Sigmoid colon (tissue), 4 donors: ENCODE measurements around the gene VPS33A.

Experiments
- CTCF ChIP-seq, 4 experiments: fragments of 450-650 bp in 3 of 4; fragments of 200-600 bp in 1 of 4; IDR thresholded peaks; one replicate each; pipeline ENCODE4 v1.5.1; 2016 to 2019; ENCODE audit warnings: antibody characterized with exemption in 4 of 4, mild to moderate bottlenecking in 3 of 4, moderate library complexity in 2 of 4
- EP300 ChIP-seq, 4 donors: sonication (generic); formaldehyde crosslinking; IDR thresholded peaks; one replicate each; pipeline ENCODE4 v1.6.1; 2017; ENCODE audit warnings: antibody characterized with exemption in 4 of 4
- POLR2A ChIP-seq, 2 donors: fragments of 450-650 bp; IDR thresholded peaks; one replicate each; pipeline ENCODE4 v1.6.1; 2016; ENCODE audit warnings: antibody characterized with exemption in 2 of 2, mild to moderate bottlenecking in 2 of 2, moderate library complexity in 2 of 2
- POLR2AphosphoS5 ChIP-seq, 4 donors: sonication (generic); formaldehyde crosslinking; IDR thresholded peaks; one replicate each; pipeline ENCODE4 v1.6.1; 2017; ENCODE audit warnings: antibody characterized with exemption in 4 of 4

- TF ChIP-seq CTCF (IDR thresholded peaks at IDR 0.05): no peak
- no peak for TF ChIP-seq POLR2AphosphoS5 (IDR thresholded peaks at IDR 0.05)
- TF ChIP-seq POLR2A (IDR thresholded peaks at IDR 0.05): no peak
- no peak for TF ChIP-seq EP300 (IDR thresholded peaks at IDR 0.05)
Measured at GRCh38 chr12:122184517-122184916, 81.8 kb downstream of the VPS33A start.
